Activated CD8-positive, alpha-beta memory T cell treated with anti-CD3 and anti-CD28 coated beads, Interleukin-2, amount 50 U/mL, for 24 hours (primary cell): ENCODE measurements around the gene PNPO.

Experiments
- DNase-seq: peaks from one replicate; pipeline ENCODE4 v3.0.0-alpha.2; 2020; ENCODE audit errors: extremely low read depth

Gene PNPO

DNA sequence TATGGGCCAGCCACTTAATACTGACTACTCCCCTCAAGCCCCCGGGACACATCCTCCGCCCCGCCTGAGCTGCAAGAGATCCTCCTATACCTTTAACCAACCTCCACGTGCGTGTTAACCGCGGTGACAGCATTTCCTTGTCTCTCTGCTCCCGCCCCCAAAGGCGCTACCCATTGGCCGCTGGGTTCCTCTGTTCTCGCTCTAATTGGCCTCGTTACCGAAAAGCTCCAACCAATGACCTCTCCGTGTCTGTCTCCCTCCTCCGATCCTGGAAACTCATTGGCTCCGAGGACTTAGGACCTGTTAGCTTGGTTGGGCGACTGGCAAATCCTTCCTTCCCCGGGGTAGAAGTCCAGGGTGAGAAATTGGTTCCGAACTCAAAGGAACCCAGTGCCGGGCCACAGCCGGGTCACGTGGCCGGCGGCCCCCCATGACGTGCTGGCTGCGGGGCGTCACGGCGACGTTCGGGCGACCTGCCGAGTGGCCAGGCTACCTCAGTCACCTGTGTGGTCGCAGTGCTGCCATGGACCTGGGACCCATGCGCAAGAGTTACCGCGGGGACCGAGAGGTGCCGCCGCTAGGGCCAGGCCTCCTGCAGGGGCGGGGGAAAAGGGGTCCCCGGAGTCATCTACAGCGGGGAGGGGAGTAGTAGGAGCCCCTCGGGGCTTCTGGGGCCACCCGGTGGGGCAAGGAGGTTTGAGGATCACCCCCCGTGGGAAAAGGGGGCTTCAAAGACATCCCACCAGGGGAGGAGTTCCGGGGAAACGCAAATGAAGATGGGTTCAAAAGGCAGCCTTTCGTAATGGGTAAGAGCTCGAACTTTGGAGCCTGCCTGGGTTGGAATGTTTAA lies at the start of gene PNPO:
Gene PNPO (plus strand): TSS at position 326 of the 850 bp plus-strand sequence. CDS start 105 bp downstream, at position 431.
- DNase-seq, result peak; percentile 94

DNA sequence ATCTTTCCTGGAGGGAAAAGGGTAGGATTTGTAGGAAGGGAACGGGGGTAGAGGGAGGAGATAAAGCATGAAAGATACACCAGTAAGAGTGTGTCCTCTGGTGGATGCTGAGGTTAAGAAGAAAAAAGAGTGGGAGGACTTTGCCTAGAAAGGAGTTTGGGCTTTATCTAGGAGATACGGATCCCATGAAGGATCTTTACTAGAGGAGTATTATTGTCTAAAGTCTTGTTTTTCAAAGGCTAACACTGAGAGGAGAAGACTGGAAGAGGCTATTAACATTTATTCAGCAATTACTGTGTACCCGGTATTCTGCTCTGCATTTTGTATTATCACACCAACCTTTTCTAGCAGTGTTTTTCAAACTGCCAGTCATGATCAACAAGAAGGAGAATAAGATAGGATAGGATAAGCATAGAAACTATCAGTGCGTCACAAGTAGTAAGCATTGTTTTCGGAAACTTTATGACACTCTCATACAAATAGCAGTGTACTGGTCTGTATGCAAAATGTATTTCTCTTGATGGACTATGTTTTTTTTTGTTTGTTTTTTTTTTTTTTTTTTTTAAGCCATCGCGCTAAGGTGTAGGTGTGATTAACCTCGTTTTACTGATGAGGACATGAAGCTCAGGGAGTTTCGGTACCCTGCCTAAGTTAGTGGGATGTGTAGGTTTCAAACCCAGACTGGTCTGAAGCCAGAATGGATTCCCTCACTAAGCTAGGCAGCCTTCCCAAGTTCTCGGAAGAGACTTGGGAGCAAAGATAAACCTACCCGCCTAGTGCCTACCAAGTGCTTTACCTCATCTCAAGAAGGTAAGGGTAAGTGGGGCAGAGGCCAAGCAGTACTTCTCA lies 46.6 kb upstream of the PNPO start:
- DNase-seq, result no peak

DNA sequence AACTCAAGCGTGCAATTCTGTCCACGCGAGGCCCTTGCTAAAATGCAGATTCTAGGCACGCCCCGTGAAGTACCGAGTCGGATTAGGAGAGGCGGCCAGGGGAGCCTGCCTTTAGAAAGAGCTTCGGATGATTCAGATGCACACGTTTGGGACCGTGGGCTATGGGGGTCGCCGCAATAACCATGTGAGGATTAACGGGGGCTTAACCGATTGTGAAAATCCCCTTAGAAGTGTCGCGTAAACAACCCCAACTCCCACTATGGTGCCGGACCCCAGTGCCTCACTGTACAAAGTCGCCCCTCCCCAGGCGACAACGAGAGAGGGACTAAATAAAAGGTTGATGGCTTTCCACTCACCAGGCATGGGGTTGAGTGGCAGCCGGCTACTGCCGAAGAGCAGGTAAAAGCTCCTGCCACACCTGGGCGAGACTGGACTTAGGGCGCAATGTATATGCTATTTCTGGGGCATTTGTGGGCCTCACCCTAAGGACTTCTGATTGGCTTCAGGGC lies 46.0 kb upstream of the PNPO start:
- no peak for DNase-seq

DNA sequence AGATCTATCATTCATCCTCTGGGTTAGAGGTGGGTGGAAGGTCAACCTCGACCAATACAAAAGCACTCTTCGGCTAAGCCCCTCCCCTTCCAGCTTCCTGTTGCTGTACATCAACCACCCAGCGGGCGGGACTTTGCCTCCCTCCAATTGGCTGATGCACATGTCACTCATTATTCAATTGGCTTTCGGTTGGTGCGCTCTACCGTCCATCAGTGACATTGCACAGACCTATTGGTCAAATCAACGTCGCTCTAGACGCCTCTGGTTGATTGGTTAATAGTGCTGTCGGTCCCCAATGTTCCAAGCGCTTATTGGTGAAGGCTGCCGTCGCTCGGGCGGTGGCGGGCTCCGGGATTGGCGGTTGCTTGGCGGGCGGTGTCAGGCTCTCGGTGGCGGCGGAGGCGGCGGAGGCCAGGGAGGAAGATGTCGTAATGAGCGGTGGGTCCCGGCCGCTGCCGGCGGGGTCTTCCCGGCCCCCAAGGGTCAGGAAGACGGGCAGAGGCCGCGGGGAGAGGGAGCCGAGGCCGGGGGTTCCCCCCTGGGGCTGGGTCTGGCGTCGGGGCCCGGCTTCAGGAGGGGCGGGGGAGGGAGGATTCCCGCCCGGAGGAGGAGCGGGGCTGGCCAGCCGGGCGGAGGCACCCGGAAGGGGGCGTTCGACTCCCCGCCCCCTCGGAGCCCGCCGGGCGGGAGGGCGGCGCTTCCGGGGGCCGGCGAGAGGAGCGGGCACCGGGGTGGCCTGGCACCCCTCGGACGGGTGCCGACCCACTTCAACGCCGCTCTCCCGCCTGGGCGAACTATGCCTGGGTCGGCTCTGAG lies 45.3 kb upstream of the PNPO start, which contains the start of gene SP2:
Gene SP2 (plus strand): TSS at position 381 of the 816 bp plus-strand sequence. CDS start 51 bp downstream, at position 432.
- peak; percentile 99 for DNase-seq

DNA sequence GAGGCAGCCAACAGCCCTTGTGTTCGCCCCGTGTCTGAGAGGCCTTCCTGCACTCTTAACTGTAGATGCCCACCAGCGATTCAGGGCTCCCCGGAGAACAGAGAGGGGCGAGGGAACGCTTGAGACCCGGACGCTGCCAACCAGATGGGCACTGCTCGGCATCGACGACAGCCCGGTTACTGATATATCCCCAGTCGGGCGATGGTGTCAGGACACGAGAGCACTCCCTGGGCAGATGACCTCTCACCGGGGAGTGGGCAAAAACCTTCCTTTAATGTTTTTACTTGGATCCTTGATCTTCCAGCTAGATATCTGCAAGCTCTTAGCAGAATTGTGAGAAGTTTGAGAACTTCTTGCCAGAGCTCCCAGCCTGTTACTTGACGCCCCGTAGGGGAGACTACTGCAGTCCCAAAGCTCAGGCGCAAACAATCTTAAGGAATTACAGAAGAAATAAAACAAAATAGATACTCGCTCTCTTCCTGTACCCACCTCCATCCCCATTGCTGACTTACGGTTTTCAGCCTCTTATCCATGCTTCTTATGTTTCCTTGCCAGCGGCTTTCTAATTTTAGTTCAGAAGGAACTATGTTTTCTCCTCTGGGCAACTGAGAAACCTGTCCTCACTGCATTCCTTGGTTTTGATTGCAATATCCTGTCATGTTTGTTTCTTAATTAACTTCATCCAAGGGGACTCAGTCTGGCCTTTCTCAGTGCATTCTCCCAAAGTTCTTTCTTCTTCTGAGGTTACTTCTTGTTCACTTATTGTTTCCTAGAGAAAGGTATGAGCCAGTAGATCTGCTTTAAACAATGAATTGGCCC lies 44.5 kb upstream of the PNPO start:
- DNase-seq, result no peak

DNA sequence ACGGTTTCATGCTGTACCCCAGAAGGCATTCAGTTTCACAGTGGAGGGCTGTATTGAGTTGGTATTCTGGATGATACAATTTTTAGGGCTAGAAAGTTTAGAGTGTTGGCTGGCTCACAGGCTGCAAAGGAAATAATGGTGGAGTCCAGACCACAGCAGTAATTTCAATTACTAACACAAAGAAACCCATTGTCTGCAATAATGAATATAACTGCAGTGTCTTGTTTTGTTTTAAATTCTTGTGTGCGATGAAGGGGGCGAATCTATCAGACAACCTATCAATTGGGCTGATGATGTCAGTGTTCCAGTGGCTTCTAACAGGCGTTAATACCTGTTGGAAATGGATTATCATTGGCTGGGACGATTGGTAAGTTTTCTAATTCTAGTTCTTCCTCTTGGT lies 43.8 kb upstream of the PNPO start:
- DNase-seq, result no peak

DNA sequence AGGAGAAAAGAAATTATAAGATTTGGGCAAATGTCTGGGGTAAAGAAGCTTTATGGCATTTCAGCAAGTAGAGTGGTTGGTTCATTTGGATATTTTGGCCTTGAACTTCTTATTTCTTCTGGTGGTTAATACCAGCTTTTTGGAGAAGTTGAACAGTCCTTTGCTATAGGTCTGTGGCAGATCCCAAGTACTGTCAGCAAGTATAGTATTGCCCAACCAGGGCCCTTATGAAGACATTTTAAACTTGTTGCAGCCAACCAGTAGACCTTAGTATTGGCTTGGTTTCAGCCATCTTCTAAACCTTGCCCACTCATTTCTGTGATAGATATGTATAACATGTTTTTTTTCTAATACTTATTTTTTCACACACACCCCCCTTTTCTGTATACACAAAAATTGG lies 43.1 kb upstream of the PNPO start:
- no peak for DNase-seq

DNA sequence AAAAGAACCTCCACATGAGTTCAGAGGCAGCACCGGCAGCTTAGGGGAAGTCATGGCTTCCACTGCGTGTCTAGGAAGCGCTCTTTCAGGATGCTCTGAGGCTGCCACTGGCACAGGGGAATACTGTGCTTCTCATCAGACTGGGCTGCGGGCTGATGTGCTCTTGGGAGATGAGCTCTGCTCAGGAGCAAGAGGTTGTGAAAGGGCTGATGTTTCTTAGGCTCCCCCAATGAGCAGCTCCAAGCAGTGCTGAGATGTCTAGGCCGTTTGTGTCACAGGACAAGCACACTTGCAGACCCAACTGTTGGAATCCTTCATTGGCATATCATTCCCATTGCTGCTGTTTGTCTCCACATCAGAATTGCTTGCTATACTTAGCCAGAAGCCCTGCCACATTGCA lies 41.7 kb upstream of the PNPO start:
- DNase-seq, result no peak

DNA sequence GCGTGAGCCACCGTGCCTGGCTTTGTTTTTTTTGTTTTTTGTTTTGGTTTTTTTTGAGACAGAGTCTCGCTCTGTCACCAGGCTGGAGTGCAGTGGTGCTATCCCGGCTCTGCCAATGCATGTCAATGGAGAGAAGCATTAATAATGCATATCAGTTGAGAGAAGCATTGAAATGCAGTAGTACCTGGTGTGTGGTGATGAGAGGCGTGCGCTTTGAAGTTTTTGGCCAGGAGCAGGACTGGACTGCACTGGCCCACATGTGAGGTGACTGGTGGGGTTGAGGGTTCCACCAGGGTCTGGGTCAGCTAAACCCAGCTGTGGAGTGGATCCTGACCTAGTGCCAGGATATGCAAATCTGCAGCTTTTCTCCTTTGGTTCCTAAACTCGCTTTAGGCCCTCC lies 39.9 kb upstream of the PNPO start:
- no peak for DNase-seq

DNA sequence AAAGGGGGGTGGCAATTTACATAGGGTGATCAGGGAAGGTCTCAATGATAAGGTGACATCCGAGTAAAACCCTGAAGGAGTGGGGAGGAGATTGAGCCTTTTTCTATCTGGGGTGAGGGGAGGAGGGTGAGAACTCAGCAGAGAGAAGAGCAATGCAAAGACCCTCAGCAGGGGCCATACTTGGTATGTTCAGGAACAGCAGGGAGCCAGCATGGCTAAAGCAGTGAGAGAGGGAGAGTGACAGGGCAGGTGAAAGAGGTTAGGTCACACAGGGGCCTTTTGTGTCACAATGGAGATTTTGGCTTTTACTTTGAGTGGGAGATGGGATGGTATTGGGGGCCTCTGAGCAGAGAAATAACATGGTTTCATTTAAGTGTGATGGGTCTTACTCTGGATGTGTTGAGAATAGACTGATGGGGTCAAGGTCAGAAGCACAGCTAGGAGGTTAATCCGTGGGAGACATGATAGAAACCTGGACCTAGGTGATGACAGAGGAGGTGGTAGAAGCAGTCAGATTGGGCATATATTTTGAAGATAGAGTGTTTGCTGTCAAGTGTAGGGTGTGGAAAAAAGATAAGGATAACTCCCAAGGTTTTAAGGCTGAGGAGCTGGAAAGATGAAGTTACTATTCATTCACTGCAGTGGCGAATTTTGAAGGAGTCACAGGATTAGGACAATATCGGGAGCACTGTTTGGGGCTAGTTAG lies 39.2 kb upstream of the PNPO start:
- no peak for DNase-seq

DNA sequence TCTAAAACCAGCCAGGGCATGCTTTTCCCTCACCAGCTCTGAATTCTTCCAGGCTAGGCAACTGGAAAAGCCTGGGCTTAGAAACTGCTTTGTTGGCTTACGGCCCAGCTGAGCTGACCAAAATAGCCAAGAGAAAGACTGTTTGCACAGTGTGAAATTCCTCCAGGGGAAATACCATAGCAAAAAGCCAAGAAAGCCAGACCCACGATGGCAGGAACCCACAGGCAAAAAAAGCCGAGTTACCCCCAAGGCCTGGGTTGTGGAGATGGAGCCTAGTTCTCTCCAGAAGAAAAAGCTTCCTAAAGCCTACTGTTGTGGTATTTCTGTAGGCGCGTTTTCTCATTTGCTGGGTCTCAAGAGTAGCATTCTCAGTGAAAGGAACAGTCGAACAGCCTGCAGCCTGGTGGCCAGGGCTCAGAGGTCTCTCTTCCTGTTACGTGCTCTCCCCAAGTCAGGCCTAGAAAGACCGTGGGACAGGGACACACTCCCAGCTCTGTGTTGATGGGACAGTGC lies 36.1 kb upstream of the PNPO start:
- DNase-seq, result no peak

DNA sequence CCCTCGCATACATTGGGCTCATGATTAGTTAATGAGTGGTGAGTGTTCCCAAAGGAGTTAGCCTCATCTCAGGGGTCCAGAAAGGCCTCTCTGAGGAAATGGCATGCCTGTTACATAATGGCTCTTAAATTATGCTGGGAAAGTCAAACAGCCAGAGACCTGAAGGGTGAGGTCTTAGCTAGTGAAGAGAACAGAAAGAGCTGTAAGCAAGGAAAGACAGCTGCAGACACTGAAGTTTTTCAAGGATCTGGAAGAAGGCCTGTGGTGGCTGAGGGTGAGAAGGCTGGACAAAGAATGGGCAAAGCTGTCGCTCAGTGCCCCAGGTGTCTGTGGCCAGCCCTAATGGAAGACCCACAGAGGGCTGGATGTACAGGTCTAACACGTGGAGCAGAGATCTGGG lies 34.9 kb upstream of the PNPO start:
- DNase-seq, result no peak

DNA sequence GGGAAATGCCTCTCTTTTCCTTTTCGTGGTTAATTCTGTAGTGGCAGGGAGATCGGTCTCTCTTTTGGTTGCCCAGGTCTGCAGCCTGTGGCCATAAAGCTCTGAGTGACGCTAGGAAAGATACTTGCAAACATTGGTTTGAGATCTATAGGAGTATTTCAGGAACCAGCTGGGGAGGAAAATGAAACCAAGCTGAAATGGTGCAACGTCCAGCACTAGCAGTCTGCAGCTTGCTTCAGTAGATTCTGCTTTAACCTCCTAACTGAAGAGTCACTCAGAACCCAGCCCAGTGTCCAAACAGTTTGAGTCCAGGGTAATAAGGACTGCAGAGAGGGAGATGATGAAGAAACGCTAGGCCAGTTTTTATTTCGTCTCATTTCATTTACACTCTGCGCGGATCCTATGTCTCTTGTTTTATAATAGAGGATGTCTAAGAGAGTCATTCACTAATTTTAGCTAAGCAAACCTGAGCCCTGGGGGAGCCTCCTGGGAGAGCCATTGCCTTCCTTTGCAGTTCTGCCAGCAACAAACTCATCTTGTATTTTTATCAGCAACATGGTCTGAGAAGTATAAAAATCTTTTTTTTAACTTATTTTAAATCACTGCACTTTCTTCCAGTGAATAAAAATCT lies 33.3 kb upstream of the PNPO start:
- no peak for DNase-seq

DNA sequence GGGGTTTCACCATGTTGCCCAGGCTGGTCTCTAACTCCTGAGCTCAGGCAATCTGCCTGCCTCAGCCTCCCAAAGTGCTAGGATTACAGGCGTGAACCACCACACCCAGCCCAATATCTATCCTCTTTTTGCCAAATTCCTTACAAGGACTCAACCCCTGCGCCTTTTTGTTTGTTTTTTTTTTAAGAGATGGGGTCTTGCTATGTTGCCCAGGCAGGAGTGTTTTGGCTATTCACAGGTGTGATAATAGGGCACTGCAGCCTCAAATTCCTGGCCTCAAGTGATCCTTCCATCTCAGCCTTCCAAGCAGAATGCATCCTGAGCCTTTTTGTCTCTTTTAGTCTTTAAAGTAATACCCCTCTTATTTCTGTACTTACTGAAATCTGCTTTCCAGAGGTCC lies 28.3 kb upstream of the PNPO start:
- DNase-seq, result no peak

DNA sequence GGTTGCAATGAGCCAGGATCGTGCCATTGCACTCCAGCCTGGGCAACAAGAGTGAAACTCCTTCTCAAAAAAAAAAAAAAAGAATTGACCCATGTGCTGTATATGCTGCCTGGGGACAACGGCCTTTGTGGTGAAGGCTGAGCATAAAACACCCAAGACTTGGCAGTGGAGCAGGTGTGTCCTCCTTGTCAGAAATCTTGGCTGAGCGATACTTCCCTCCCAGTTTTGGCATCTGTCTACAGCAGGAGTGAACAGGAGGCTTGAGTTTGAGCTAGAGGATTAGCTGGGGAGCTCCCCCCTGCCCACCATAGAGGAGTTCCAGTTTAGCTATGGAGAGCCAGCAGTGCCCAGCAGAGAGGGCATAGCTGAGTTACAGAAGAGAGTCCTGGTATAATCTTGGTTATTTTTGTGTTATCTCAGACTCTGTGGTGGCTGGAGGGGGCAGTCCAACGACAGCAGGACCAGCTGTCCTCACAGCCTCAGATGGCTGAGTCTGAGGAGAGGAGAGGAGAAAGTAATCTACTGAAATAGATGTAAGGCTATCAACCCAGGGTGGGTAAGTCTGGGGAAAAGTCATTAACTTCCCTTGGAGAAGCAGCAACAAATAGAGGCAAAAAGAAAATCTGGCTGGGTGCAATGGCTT lies 26.9 kb upstream of the PNPO start:
- DNase-seq, result no peak

DNA sequence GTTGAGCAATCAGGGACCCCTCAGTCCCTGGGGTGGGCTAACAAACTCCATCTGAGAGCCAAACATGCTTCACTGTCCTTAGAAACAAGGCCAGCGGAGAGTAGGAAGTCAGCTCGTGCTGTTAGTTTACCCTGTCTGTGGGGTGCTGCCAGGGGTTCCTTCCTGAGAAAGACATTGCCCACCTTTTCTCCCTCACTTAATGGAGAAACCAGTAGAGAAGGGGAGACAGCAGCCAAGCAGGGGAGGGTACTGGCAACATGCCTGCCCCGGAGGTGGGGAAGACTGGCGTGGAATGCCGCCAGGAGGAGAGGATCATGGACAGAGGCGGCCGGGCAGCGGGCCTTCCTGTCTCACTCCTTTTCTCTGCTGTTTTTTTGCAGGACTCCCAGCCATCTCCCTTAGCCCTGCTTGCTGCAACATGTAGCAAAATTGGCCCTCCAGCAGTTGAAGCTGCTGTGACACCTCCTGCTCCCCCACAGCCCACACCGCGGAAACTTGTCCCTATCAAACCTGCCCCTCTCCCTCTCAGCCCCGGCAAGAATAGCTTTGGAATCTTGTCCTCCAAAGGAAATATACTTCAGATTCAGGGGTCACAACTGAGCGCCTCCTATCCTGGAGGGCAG lies 25.5 kb upstream of the PNPO start:
- no peak for DNase-seq

DNA sequence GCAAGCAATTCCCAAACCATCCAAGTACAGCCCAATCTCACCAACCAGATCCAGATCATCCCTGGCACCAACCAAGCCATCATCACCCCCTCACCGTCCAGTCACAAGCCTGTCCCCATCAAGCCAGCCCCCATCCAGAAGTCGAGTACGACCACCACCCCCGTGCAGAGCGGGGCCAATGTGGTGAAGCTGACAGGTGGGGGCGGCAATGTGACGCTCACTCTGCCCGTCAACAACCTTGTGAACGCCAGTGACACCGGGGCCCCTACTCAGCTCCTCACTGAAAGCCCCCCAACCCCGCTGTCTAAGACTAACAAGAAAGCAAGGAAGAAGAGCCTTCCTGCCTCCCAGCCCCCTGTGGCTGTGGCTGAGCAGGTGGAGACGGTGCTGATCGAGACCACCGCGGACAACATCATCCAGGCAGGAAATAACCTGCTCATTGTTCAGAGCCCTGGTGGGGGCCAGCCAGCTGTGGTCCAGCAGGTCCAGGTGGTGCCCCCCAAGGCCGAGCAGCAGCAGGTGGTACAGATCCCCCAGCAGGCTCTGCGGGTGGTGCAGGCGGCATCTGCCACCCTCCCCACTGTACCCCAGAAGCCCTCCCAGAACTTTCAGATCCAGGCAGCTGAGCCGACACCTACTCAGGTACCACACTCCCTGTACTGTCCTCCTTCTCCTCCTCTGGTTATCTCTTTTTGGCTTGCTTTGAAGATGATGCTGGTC lies 24.7 kb upstream of the PNPO start:
- DNase-seq, result no peak

DNA sequence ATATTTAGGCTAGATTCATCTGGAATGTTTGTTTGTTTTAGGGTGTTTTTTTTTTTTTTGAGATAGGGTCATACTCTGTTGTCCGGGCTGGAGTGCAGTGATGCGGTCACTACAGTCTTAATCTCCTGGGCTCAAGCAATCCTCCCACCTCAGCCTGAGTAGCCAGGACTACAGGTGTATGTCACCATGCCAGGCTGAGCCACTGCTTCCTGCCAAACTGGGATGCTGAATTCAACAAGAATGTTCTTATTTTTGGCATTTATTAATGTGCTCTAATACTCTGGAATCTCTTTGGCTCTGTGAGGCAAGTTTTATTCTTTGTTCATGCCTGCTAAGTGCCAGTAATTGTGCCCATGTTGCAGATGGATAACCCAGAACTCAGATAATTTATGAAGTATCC lies 23.8 kb upstream of the PNPO start:
- DNase-seq, result no peak
